ENCODE measurements around the gene P2RY1.
A peak's percentile ranks its signal among the peaks of the same experiment; 100 is the strongest.

The P2RY1 gene

GRCh38 chr3:152826476-152826875 lies 8.5 kb upstream of the P2RY1 start:
- Histone ChIP-seq H3K27me3 (ENCODE audit: control insufficient read depth, insufficient read depth, low read length) (no peaks in the 10 kb centered on the region), H3K9ac (ENCODE audit: low read length) (no peak overlapping the region), H3K4me1 (ENCODE audit: control insufficient read depth, insufficient read depth, low read length) (no peaks in the 10 kb centered on the region), H3K4me3 (ENCODE audit: low read length) (no peak overlapping the region), H3K27ac (ENCODE audit: low read depth, low read length) (no peak overlapping the region), H3K36me3 (ENCODE audit: control insufficient read depth, insufficient read depth, low read length) (no peaks in the 10 kb centered on the region)

- no peaks in the 10 kb centered on the region for H3K27me3 ChIP-seq (ENCODE audit: control insufficient read depth, insufficient read depth, low read length)
Measured at GRCh38 chr3:152827313-152827712, 7.6 kb upstream of the P2RY1 start.

GRCh38 chr3:152828075-152828840 lies 6.7 kb upstream of the P2RY1 start:
- H3K27ac ChIP-seq (ENCODE audit: low read depth, low read length): no peak overlapping the region
- H3K9ac ChIP-seq (ENCODE audit: low read length): no peak overlapping the region
- H3K27me3 ChIP-seq (ENCODE audit: control insufficient read depth, insufficient read depth, low read length): no peaks in the 10 kb centered on the region
- H3K4me3 ChIP-seq (ENCODE audit: low read length): no peak overlapping the region
- H3K36me3 ChIP-seq (ENCODE audit: control insufficient read depth, insufficient read depth, low read length): no peaks in the 10 kb centered on the region
- H3K4me1 ChIP-seq (ENCODE audit: control insufficient read depth, insufficient read depth, low read length): no peaks in the 10 kb centered on the region

More at GRCh38 chr3:152827313-152827712, 7.6 kb upstream of the P2RY1 start:
- Histone ChIP-seq H3K4me1 (ENCODE audit: control insufficient read depth, insufficient read depth, low read length) (no peaks in the 10 kb centered on the region), H3K27ac (ENCODE audit: low read depth, low read length) (no peak overlapping the region), H3K4me3 (ENCODE audit: low read length) (no peak overlapping the region), H3K36me3 (ENCODE audit: control insufficient read depth, insufficient read depth, low read length) (no peaks in the 10 kb centered on the region), H3K9ac (ENCODE audit: low read length) (no peak overlapping the region)

GRCh38 chr3:152830245-152830644 lies 4.7 kb upstream of the P2RY1 start:
- Histone ChIP-seq H3K36me3 (ENCODE audit: control insufficient read depth, insufficient read depth, low read length) (no peaks in the 10 kb centered on the region), H3K27me3 (ENCODE audit: control insufficient read depth, insufficient read depth, low read length) (no peaks in the 10 kb centered on the region), H3K27ac (ENCODE audit: low read depth, low read length) (no peak overlapping the region), H3K9ac (ENCODE audit: low read length) (no peak overlapping the region), H3K4me3 (ENCODE audit: low read length) (no peak overlapping the region), H3K4me1 (ENCODE audit: control insufficient read depth, insufficient read depth, low read length) (no peaks in the 10 kb centered on the region)

- no peaks in the 10 kb centered on the region for H3K4me1 ChIP-seq (ENCODE audit: control insufficient read depth, insufficient read depth, low read length)
- no peak overlapping the region for H3K27ac ChIP-seq (ENCODE audit: low read depth, low read length)
- H3K4me3 ChIP-seq (ENCODE audit: low read length): no peak overlapping the region
- no peaks in the 10 kb centered on the region for H3K36me3 ChIP-seq (ENCODE audit: control insufficient read depth, insufficient read depth, low read length)
- H3K27me3 ChIP-seq (ENCODE audit: control insufficient read depth, insufficient read depth, low read length): no peaks in the 10 kb centered on the region
- H3K9ac ChIP-seq (ENCODE audit: low read length): no peak overlapping the region
Measured at GRCh38 chr3:152832046-152832445, 2.9 kb upstream of the P2RY1 start.

- no peak overlapping the region for H3K9ac ChIP-seq (ENCODE audit: low read length)
- no peak overlapping the region for H3K27ac ChIP-seq (ENCODE audit: low read depth, low read length)
- no peaks in the 10 kb centered on the region for H3K4me1 ChIP-seq (ENCODE audit: control insufficient read depth, insufficient read depth, low read length)
- no peak overlapping the region for H3K4me3 ChIP-seq (ENCODE audit: low read length)
- H3K27me3 ChIP-seq (ENCODE audit: control insufficient read depth, insufficient read depth, low read length): no peaks in the 10 kb centered on the region
- H3K36me3 ChIP-seq (ENCODE audit: control insufficient read depth, insufficient read depth, low read length): no peaks in the 10 kb centered on the region
Measured at GRCh38 chr3:152833089-152833488, 1.8 kb upstream of the P2RY1 start.

GRCh38 chr3:152834191-152834775 lies 648 bp upstream of the P2RY1 start:
- Histone ChIP-seq H3K27me3 (ENCODE audit: control insufficient read depth, insufficient read depth, low read length) (no peaks in the 10 kb centered on the region), H3K36me3 (ENCODE audit: control insufficient read depth, insufficient read depth, low read length) (no peaks in the 10 kb centered on the region), H3K9ac (ENCODE audit: low read length) (peak overlapping the region; percentile 61), H3K27ac (ENCODE audit: low read depth, low read length) (peak overlapping the region; percentile 67), H3K4me1 (ENCODE audit: control insufficient read depth, insufficient read depth, low read length) (no peaks in the 10 kb centered on the region), H3K4me3 (ENCODE audit: low read length) (peak overlapping the region; percentile 95)

- Histone ChIP-seq H3K36me3 (ENCODE audit: control insufficient read depth, insufficient read depth, low read length) (no peaks in the 10 kb centered on the region), H3K9ac (ENCODE audit: low read length) (peak overlapping the region; percentile 49), H3K27ac (ENCODE audit: low read depth, low read length) (peak overlapping the region; percentile 63), H3K4me3 (ENCODE audit: low read length) (peak overlapping the region; percentile 95), H3K4me1 (ENCODE audit: control insufficient read depth, insufficient read depth, low read length) (no peaks in the 10 kb centered on the region), H3K27me3 (ENCODE audit: control insufficient read depth, insufficient read depth, low read length) (no peaks in the 10 kb centered on the region)
Measured at GRCh38 chr3:152835601-152836102, 721 bp downstream of the P2RY1 start.

- Histone ChIP-seq H3K4me1 (ENCODE audit: control insufficient read depth, insufficient read depth, low read length) (no peaks in the 10 kb centered on the region), H3K9ac (ENCODE audit: low read length) (peak overlapping the region; percentile 16), H3K27me3 (ENCODE audit: control insufficient read depth, insufficient read depth, low read length) (no peaks in the 10 kb centered on the region), H3K27ac (ENCODE audit: low read depth, low read length) (peak overlapping the region; percentile 63), H3K36me3 (ENCODE audit: control insufficient read depth, insufficient read depth, low read length) (no peaks in the 10 kb centered on the region), H3K4me3 (ENCODE audit: low read length) (peak overlapping the region; percentile 95)
Measured at GRCh38 chr3:152836269-152836668, 1.3 kb downstream of the P2RY1 start.

- Histone ChIP-seq H3K4me3 (ENCODE audit: low read length) (no peak overlapping the region), H3K27ac (ENCODE audit: low read depth, low read length) (no peak overlapping the region), H3K4me1 (ENCODE audit: control insufficient read depth, insufficient read depth, low read length) (no peaks in the 10 kb centered on the region), H3K9ac (ENCODE audit: low read length) (no peak overlapping the region), H3K27me3 (ENCODE audit: control insufficient read depth, insufficient read depth, low read length) (no peaks in the 10 kb centered on the region), H3K36me3 (ENCODE audit: control insufficient read depth, insufficient read depth, low read length) (no peaks in the 10 kb centered on the region)
Measured at GRCh38 chr3:152839511-152839910, 4.6 kb downstream of the P2RY1 start.

- no peak overlapping the region for H3K4me3 ChIP-seq (ENCODE audit: low read length)
Measured at GRCh38 chr3:152841131-152841530, 6.2 kb downstream of the P2RY1 start.

GRCh38 chr3:152842413-152842812 lies 7.5 kb downstream of the P2RY1 start:
- H3K4me1 ChIP-seq (ENCODE audit: control insufficient read depth, insufficient read depth, low read length): no peaks in the 10 kb centered on the region
- H3K4me3 ChIP-seq (ENCODE audit: low read length): no peak overlapping the region
- H3K9ac ChIP-seq (ENCODE audit: low read length): no peak overlapping the region
- H3K36me3 ChIP-seq (ENCODE audit: control insufficient read depth, insufficient read depth, low read length): no peaks in the 10 kb centered on the region
- no peaks in the 10 kb centered on the region for H3K27me3 ChIP-seq (ENCODE audit: control insufficient read depth, insufficient read depth, low read length)
- no peak overlapping the region for H3K27ac ChIP-seq (ENCODE audit: low read depth, low read length)

More at GRCh38 chr3:152841131-152841530, 6.2 kb downstream of the P2RY1 start:
- no peak overlapping the region for H3K9ac ChIP-seq (ENCODE audit: low read length)
- no peaks in the 10 kb centered on the region for H3K27me3 ChIP-seq (ENCODE audit: control insufficient read depth, insufficient read depth, low read length)
- no peak overlapping the region for H3K27ac ChIP-seq (ENCODE audit: low read depth, low read length)
- H3K4me1 ChIP-seq (ENCODE audit: control insufficient read depth, insufficient read depth, low read length): no peaks in the 10 kb centered on the region
- H3K36me3 ChIP-seq (ENCODE audit: control insufficient read depth, insufficient read depth, low read length): no peaks in the 10 kb centered on the region

GRCh38 chr3:152843955-152844354 lies 9.0 kb downstream of the P2RY1 start:
- H3K4me3 ChIP-seq (ENCODE audit: low read length): no peak overlapping the region

More at GRCh38 chr3:152843955-152844354, 9.0 kb downstream of the P2RY1 start:
- no peaks in the 10 kb centered on the region for H3K27me3 ChIP-seq (ENCODE audit: control insufficient read depth, insufficient read depth, low read length)
- H3K27ac ChIP-seq (ENCODE audit: low read depth, low read length): no peak overlapping the region
- H3K36me3 ChIP-seq (ENCODE audit: control insufficient read depth, insufficient read depth, low read length): no peaks in the 10 kb centered on the region
- H3K4me1 ChIP-seq (ENCODE audit: control insufficient read depth, insufficient read depth, low read length): no peaks in the 10 kb centered on the region
- no peak overlapping the region for H3K9ac ChIP-seq (ENCODE audit: low read length)
